Natural killer cell (primary cell): ENCODE data around the gene STEAP1B. TPM values are rescaled to one million over a fixed set of nuclear protein-coding genes. Genes with fewer than 3 reads are reported as not detected.

ENCODE experiments used
- ATAC-seq, 3 donors: fragments of 150-1000 bp in 2 of 3; fragments of 200-7000 bp in 1 of 3; cut with Tn5 transposase; 1 replicate in 1 of 3; 2 replicates in 2 of 3; pipeline ENCODE4 v1.10.0; 2021; ENCODE audit warnings: mild to moderate bottlenecking in 2 of 3, moderate library complexity in 2 of 3
- DNase-seq, 2 donors: peaks; one replicate each; pipeline versions ENCODE4 v3.0.0 to v3.0.0-alpha.2; 2013 to 2021; ENCODE audit warnings: mixed read lengths in 1 of 2
- H3K27ac ChIP-seq: one replicate; pipeline ENCODE4 v1.5.1; 2013; ENCODE audit warnings: mild to moderate bottlenecking, low read length
- H3K27me3 ChIP-seq: one replicate; pipeline ENCODE4 v1.6.1; 2013; ENCODE audit warnings: low read length; ENCODE audit not compliant: control insufficient read depth, insufficient read depth
- H3K36me3 ChIP-seq: one replicate; pipeline ENCODE4 v1.6.1; 2013; ENCODE audit warnings: low read length; ENCODE audit not compliant: control insufficient read depth, insufficient read depth
- H3K4me1 ChIP-seq: one replicate; pipeline ENCODE4 v1.6.1; 2013; ENCODE audit warnings: low read length; ENCODE audit not compliant: control insufficient read depth, insufficient read depth
- H3K4me3 ChIP-seq: one replicate; pipeline ENCODE4 v1.5.1; 2013; ENCODE audit warnings: low read length
- H3K9me3 ChIP-seq: one replicate; pipeline ENCODE4 v1.6.1; 2013; ENCODE audit warnings: low read length; ENCODE audit not compliant: control insufficient read depth, insufficient read depth
- H3K27ac Mint-ChIP-seq, 2 donors: one replicate each; pipeline ENCODE4 v1.8.0; 2022; ENCODE audit warnings: mild to moderate bottlenecking in 2 of 2, mixed read lengths in 2 of 2, moderate library complexity in 1 of 2
- H3K27me3 Mint-ChIP-seq, 2 donors: one replicate each; pipeline ENCODE4 v1.8.0; 2022; ENCODE audit warnings: low read depth in 2 of 2, mixed read lengths in 2 of 2
- H3K36me3 Mint-ChIP-seq: one replicate; pipeline ENCODE4 v1.8.0; 2022; ENCODE audit warnings: mixed read lengths
- H3K4me1 Mint-ChIP-seq, 2 donors: one replicate each; pipeline ENCODE4 v1.8.0; 2022; ENCODE audit warnings: mixed read lengths in 2 of 2
- H3K4me3 Mint-ChIP-seq: one replicate; pipeline ENCODE4 v1.8.0; 2022; ENCODE audit warnings: mild to moderate bottlenecking, moderate library complexity, mixed read lengths
- H3K9me3 Mint-ChIP-seq, 2 donors: one replicate each; pipeline ENCODE4 v1.8.0; 2022; ENCODE audit warnings: mixed read lengths in 2 of 2
- CTCF ChIP-seq: fragments of 200-600 bp; IDR thresholded peaks from one replicate; pipeline ENCODE4 v1.8.0; 2022; ENCODE audit warnings: antibody characterized with exemption
- WGBS: methylation state at CpG from one replicate; pipeline ENCODE4 v1.1.7; 2013; ENCODE audit warnings: missing lambda C conversion rate; ENCODE audit not compliant: insufficient coverage; 5-methylcytosine and 5-hydroxymethylcytosine counted together
- intact Hi-C: fragments of 100-400 bp; cut with micrococcal nuclease; formaldehyde crosslinking; loops from one replicate; pipeline ENCODE4 v1.14.2; 2022
- total RNA-seq, 4 donors: library from RNA; stranded (reverse); fragments of 120-200 nt in 1 of 4; gene quantifications; one replicate each; pipeline versions ENCODE4 v1.2.3 to v1.2.4, GENCODE V29; 2013 to 2022

Gene STEAP1B
- total RNA-seq, 3 donors from 2014 or later (not counting 1 experiment from before 2014, with no cell fraction given), result 0.31 TPM; not detected in 2

- H3K27me3 Mint-ChIP-seq, result peaks cover 29 to 52% of the 10 kb centered on the region in 2 donors
- intact Hi-C loops, result no loop called here
- H3K27me3 ChIP-seq, result peaks cover 18% of the 10 kb centered on the region
- no peaks in the 10 kb centered on the region for H3K9me3 ChIP-seq
- H3K27ac ChIP-seq, result no peak overlapping the region
- H3K4me3 ChIP-seq, result no peak overlapping the region
- no peak overlapping the region for H3K4me3 Mint-ChIP-seq
- H3K36me3 ChIP-seq, result no peaks in the 10 kb centered on the region
- H3K9me3 Mint-ChIP-seq, result no peaks in the 10 kb centered on the region
- H3K4me1 ChIP-seq, result peaks cover 9% of the 10 kb centered on the region
- no peak overlapping the region for H3K27ac Mint-ChIP-seq
- ATAC-seq (no peak), DNase-seq (no peak)
- TF ChIP-seq CTCF, result no peak
- H3K4me1 Mint-ChIP-seq, result peaks cover 6 to 12% of the 10 kb centered on the region in 2 donors
- no CpG with 5 or more reads among the region's 3 CpGs for WGBS
- no peaks in the 10 kb centered on the region for H3K36me3 Mint-ChIP-seq
Measured at GRCh38 chr7:22546769-22547168, 46.8 kb upstream of the STEAP1B start.

- no peak for TF ChIP-seq CTCF
- H3K4me3 Mint-ChIP-seq, result no peak overlapping the region
- peaks cover 6 to 12% of the 10 kb centered on the region in 2 donors for H3K4me1 Mint-ChIP-seq
- Histone ChIP-seq H3K4me1 (peaks cover 9% of the 10 kb centered on the region), H3K36me3 (no peaks in the 10 kb centered on the region), H3K27ac (no peak overlapping the region), H3K9me3 (no peaks in the 10 kb centered on the region), H3K4me3 (no peak overlapping the region), H3K27me3 (peaks cover 18% of the 10 kb centered on the region)
- H3K27me3 Mint-ChIP-seq, result peaks cover 29 to 40% of the 10 kb centered on the region in 2 donors
- WGBS, result 79% methylated on average over 2 of the region's 2 CpGs
- no peaks in the 10 kb centered on the region for H3K9me3 Mint-ChIP-seq
- DNase-seq (no peak), ATAC-seq (no peak)
- H3K36me3 Mint-ChIP-seq, result no peaks in the 10 kb centered on the region
- no peak overlapping the region for H3K27ac Mint-ChIP-seq
- intact Hi-C loops, result no loop called here
Measured at GRCh38 chr7:22545529-22545928, 45.5 kb upstream of the STEAP1B start.

GRCh38 chr7:22544245-22544644, 44.3 kb upstream of the STEAP1B start:
- Histone ChIP-seq H3K4me3 (no peak overlapping the region), H3K9me3 (no peaks in the 10 kb centered on the region), H3K36me3 (no peaks in the 10 kb centered on the region), H3K4me1 (no peaks in the 10 kb centered on the region), H3K27me3 (peaks cover 8% of the 10 kb centered on the region), H3K27ac (no peak overlapping the region)
- no peak for TF ChIP-seq CTCF
- Mint-ChIP-seq H3K4me3 (no peak overlapping the region), H3K27ac (no peak overlapping the region), H3K36me3 (no peaks in the 10 kb centered on the region), H3K4me1 (peaks cover under 1 to 2% of the 10 kb centered on the region in 2 donors), H3K9me3 (no peaks in the 10 kb centered on the region), H3K27me3 (peaks cover 19 to 33% of the 10 kb centered on the region in 2 donors)
- intact Hi-C loops, result no loop called here
- WGBS, result 90% methylated on average over 4 of the region's 4 CpGs
- no peak for DNase-seq
- ATAC-seq, result no peak

- 86% methylated on average over 5 of the region's 7 CpGs for WGBS
- H3K27me3 ChIP-seq, result peaks cover 8% of the 10 kb centered on the region
- no peak overlapping the region for H3K4me3 ChIP-seq
- no peaks in the 10 kb centered on the region for H3K4me1 Mint-ChIP-seq
- H3K36me3 ChIP-seq, result no peaks in the 10 kb centered on the region
- no peak overlapping the region for H3K4me3 Mint-ChIP-seq
- no peaks in the 10 kb centered on the region for H3K9me3 Mint-ChIP-seq
- no peak for ATAC-seq
- no peak for DNase-seq
- H3K27ac Mint-ChIP-seq, result no peak overlapping the region
- TF ChIP-seq CTCF, result no peak
- H3K4me1 ChIP-seq, result no peaks in the 10 kb centered on the region
- no peaks in the 10 kb centered on the region for H3K36me3 Mint-ChIP-seq
- intact Hi-C loops, result no loop called here
- no peaks in the 10 kb centered on the region for H3K9me3 ChIP-seq
- no peak overlapping the region for H3K27ac ChIP-seq
- peaks cover 16 to 30% of the 10 kb centered on the region in 2 donors for H3K27me3 Mint-ChIP-seq
Measured at GRCh38 chr7:22543169-22543568, 43.2 kb upstream of the STEAP1B start.
